Fibroblast of lung (primary cell): ENCODE measurements around the gene PLPP7. TPM values are rescaled to one million over a fixed set of nuclear protein-coding genes. Genes with fewer than 3 reads are reported as not detected.
"Not testable (repeated sequence)": the region's sequence is repeated elsewhere in the genome, so short reads cannot be mapped to it uniquely, and the experiment has no call there.

Source experiments
- DNase-seq, 2 donors: peaks; one replicate each; pipeline versions ENCODE4 v3.0.0 to v3.0.0-alpha.2; 2010; ENCODE audit warnings: low read depth in 2 of 2
- H2AFZ ChIP-seq: 2 replicates; pipeline ENCODE4 v1.5.1; 2012; ENCODE audit warnings: low read length, control low read depth, inconsistent platforms
- H3K27ac ChIP-seq: 2 replicates; pipeline ENCODE4 v1.5.1; 2011; ENCODE audit warnings: low read length, control low read depth; ENCODE audit not compliant: insufficient read depth
- H3K27me3 ChIP-seq: 2 replicates; pipeline ENCODE4 v1.5.1; 2011; ENCODE audit warnings: mild to moderate bottlenecking, low read length; ENCODE audit not compliant: control insufficient read depth, insufficient read depth
- H3K36me3 ChIP-seq: 2 replicates; pipeline ENCODE4 v1.5.1; 2011; ENCODE audit warnings: low read length; ENCODE audit not compliant: control insufficient read depth, insufficient read depth
- H3K4me1 ChIP-seq: 2 replicates; pipeline ENCODE4 v1.5.1; 2011; ENCODE audit warnings: low read length; ENCODE audit not compliant: control insufficient read depth, insufficient read depth; ENCODE audit errors: extremely low read depth
- H3K4me2 ChIP-seq: 2 replicates; pipeline ENCODE4 v1.5.1; 2011; ENCODE audit warnings: low read length, control low read depth; ENCODE audit not compliant: insufficient read depth; ENCODE audit errors: extremely low read depth
- H3K4me3 ChIP-seq, 4 experiments: fragments of 200-600 bp in 1 of 4; sonication (generic) in 1 of 4; replicated peaks in 1 of 4; 2 replicates each; pipeline ENCODE4 v1.5.1; 2011 to 2016; ENCODE audit warnings: low read length in 4 of 4, low read depth in 3 of 4, mild to moderate bottlenecking in 3 of 4, control low read depth in 2 of 4, inconsistent platforms in 1 of 4, mixed read lengths in 1 of 4; ENCODE audit not compliant: insufficient read depth in 1 of 4; ENCODE audit errors: control extremely low read depth in 1 of 4
- H3K79me2 ChIP-seq: 2 replicates; pipeline ENCODE4 v1.5.1; 2012; ENCODE audit warnings: mild to moderate bottlenecking, low read length, inconsistent platforms; ENCODE audit not compliant: control insufficient read depth, insufficient read depth
- H3K9ac ChIP-seq: 2 replicates; pipeline ENCODE4 v1.5.1; 2011; ENCODE audit warnings: mild to moderate bottlenecking, low read length, control low read depth; ENCODE audit not compliant: insufficient read depth
- H3K9me3 ChIP-seq: 2 replicates; pipeline ENCODE4 v1.5.1; 2012; ENCODE audit warnings: low read depth, low read length; ENCODE audit not compliant: control insufficient read depth, insufficient read depth
- H4K20me1 ChIP-seq: 2 replicates; pipeline ENCODE4 v1.5.1; 2011; ENCODE audit warnings: low read length; ENCODE audit not compliant: control insufficient read depth, insufficient read depth; ENCODE audit errors: extremely low read depth
- EZH2 ChIP-seq: IDR thresholded peaks from 2 replicates; pipeline ENCODE4 v1.5.1; 2012; ENCODE audit warnings: low read length, control low read depth, mild to moderate bottlenecking; ENCODE audit errors: missing control alignments
- polyA plus RNA-seq, 2 donors: library from polyadenylated mRNA; depleted of rRNA in 1 of 2; stranded (reverse) in 1 of 2; unstranded in 1 of 2; fragments of >200 nt; gene quantifications; 2 replicates each; pipeline ENCODE4 v1.2.1, GENCODE V29; 2011 to 2012; ENCODE audit warnings: missing spikeins in 1 of 2
- total RNA-seq: library from RNA; depleted of rRNA; stranded (reverse); fragments of >200 nt; gene quantifications from 2 replicates; pipeline ENCODE4 v1.2.1, GENCODE V29; 2014
- TF ChIP-seq, protein P1 (sequence below), 2 donors: IDR thresholded peaks in 1 of 2; conservative IDR thresholded peaks in 1 of 2; 1 replicate in 1 of 2; 2 replicates in 1 of 2; pipeline ENCODE4 v1.5.1; 2011 to 2012; ENCODE audit warnings: low read length in 2 of 2, control low read depth in 1 of 2, inconsistent platforms in 1 of 2, low read depth in 1 of 2, mild to moderate bottlenecking in 1 of 2

Gene PLPP7
- total and polyA plus RNA-seq, 2 donors (not counting 1 experiment from before 2014, with no cell fraction given): 3.0 to 9.4 TPM

DNA sequence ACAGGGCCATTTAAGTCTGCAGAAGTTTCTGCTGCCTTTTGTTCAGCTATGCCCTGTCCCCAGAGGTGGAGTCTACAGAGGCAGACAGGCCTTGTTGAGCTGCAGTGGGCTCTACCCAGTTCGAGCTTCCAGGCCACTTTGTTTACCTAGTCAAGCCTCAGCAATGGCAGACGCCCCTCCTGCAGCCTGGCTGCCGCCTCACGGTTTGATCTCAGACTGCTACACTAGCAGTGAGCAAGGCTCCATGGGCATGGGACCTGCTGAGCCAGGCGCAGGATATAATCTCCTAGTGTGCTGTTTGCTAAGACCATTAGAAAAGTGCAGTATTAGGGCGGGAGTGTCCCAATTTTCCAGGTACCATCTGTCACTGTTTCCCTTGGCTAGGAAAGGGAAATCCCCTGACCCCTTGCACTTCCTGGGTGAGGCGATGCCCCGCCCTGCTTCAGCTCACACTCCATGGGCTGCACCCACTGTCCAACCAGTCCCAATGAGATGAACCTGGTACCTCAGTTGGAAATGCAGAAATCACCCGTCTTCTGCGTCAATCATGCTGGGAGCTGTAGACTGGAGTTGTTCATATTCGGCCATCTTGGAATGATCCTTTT is 55.5 kb downstream of the PLPP7 start:
- H3K27me3 ChIP-seq, H3K4me3 ChIP-seq, H3K36me3 ChIP-seq, H3K27ac ChIP-seq, H3K79me2 ChIP-seq, H3K9me3 ChIP-seq, H4K20me1 ChIP-seq, DNase-seq, H3K4me1 ChIP-seq, H2AFZ ChIP-seq, H3K9ac ChIP-seq, H3K4me2 ChIP-seq: not testable (repeated sequence)

DNA sequence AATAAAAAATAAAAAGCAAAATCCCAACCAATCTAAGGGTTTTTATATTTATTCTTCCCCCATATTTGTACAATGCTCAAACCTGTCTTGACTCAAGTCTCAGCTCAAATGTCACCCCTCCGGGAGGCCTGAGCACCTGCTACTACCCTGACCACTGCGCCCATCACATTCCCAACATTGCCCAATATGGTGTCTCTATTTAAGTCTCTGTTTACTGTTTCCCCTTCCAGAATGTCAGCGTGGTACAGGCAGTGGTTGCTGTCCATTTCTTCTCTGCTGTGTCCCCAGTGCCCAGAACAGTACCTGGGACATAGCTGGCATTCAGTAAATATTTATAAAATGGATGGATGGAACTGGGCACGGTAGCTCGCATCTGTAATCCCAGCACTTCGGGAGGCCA is 57.0 kb downstream of the PLPP7 start:
- no peak for DNase-seq

DNA sequence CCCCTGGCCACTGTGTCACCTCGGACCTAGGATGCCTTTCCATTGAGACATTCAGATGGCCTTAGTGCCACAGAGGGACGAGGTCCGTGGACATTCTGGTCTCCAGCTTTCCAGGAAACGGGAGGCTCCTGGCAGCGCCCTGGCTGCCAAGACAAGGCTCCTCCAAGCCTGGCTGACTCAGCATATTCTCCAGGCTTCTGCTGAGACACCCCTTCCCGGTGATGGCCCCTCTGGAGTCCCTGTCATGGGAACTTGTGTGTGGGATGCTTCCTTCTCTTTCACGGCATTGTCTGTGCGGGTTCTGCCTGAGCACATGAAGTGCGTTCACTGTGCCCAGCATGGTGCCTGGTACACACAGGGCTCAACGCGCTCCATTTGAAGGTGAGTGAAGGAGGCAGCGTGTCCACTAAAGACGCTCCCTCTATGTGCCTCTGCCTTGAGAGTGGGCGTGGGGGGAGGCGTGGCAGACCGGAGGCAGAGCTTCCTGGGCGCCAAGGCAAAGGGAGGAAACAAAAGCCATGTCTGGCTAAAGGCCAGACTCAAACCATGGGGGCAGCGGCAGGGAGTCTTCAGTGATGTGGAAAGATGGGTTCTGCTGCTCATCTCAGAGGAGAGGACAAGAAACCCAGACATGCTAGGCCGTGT is 58.0 kb downstream of the PLPP7 start:
- no peaks in the 10 kb centered on the region for H3K4me1 ChIP-seq
- no peak overlapping the region for H3K27ac ChIP-seq
- H3K9ac ChIP-seq: no peak overlapping the region
- no peak overlapping the region for H3K4me3 ChIP-seq
- peaks cover 6% of the 10 kb centered on the region for H3K27me3 ChIP-seq
- H3K9me3 ChIP-seq: no peaks in the 10 kb centered on the region
- no peak overlapping the region for H3K4me2 ChIP-seq
- no peaks in the 10 kb centered on the region for H3K79me2 ChIP-seq
- H3K36me3 ChIP-seq: no peaks in the 10 kb centered on the region
- DNase-seq: no peak
- no peak overlapping the region for H2AFZ ChIP-seq
- TF ChIP-seq, protein P1, sequence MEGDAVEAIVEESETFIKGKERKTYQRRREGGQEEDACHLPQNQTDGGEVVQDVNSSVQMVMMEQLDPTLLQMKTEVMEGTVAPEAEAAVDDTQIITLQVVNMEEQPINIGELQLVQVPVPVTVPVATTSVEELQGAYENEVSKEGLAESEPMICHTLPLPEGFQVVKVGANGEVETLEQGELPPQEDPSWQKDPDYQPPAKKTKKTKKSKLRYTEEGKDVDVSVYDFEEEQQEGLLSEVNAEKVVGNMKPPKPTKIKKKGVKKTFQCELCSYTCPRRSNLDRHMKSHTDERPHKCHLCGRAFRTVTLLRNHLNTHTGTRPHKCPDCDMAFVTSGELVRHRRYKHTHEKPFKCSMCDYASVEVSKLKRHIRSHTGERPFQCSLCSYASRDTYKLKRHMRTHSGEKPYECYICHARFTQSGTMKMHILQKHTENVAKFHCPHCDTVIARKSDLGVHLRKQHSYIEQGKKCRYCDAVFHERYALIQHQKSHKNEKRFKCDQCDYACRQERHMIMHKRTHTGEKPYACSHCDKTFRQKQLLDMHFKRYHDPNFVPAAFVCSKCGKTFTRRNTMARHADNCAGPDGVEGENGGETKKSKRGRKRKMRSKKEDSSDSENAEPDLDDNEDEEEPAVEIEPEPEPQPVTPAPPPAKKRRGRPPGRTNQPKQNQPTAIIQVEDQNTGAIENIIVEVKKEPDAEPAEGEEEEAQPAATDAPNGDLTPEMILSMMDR (conservative IDR thresholded peaks at IDR 0.05 in 1 of 2, IDR thresholded peaks at IDR 0.05 in 1 of 2; ENCODE audit: low read depth in 1 of 2, low read length in 2 of 2): no peak
- no peak for TF ChIP-seq EZH2
- no peaks in the 10 kb centered on the region for H4K20me1 ChIP-seq

More for the DNA sequence above, 57.0 kb downstream of the PLPP7 start:
- H3K9me3 ChIP-seq: no peaks in the 10 kb centered on the region
- H2AFZ ChIP-seq: no peak overlapping the region
- no peak overlapping the region for H3K4me2 ChIP-seq
- no peak overlapping the region for H3K9ac ChIP-seq
- H3K4me3 ChIP-seq: no peak overlapping the region
- peaks cover 6% of the 10 kb centered on the region for H3K27me3 ChIP-seq
- H3K79me2 ChIP-seq: no peaks in the 10 kb centered on the region
- no peak for TF ChIP-seq EZH2
- TF ChIP-seq, protein P1 (conservative IDR thresholded peaks at IDR 0.05 in 1 of 2, IDR thresholded peaks at IDR 0.05 in 1 of 2; ENCODE audit: low read depth in 1 of 2, low read length in 2 of 2): no peak
- no peaks in the 10 kb centered on the region for H3K36me3 ChIP-seq
- H3K27ac ChIP-seq: no peak overlapping the region
- no peaks in the 10 kb centered on the region for H3K4me1 ChIP-seq
- H4K20me1 ChIP-seq: no peaks in the 10 kb centered on the region
